ENCODE results near the gene GRIN1. TPM values are rescaled to one million over a fixed set of nuclear protein-coding genes. Genes with fewer than 3 reads are reported as not detected.

GRIN1 gene
- total and polyA plus RNA-seq, 2 of the 13 experiments (the other 11 are each of a cell fraction or from before 2014, with no cell fraction given), result 0.13 TPM; not detected in 1

GRCh38 chr9:137129456-137130175, 9.3 kb upstream of the GRIN1 start (continued):
- TF ChIP-seq PRDM10 (CRISPR knock-in tag; IDR thresholded peaks at IDR 0.05; ENCODE audit: low read depth) (0 out of 2 replicates have a peak, but pooled peaks have one; percentile 23), ZNF274 (CRISPR knock-in tag; IDR thresholded peaks at IDR 0.05) (0 out of 2 replicates have a peak, but pooled peaks have one; percentile 26), POLR2G (IDR thresholded peaks at IDR 0.05; ENCODE audit: low read depth, low read length) (peak; percentile 86), IRF1 (CRISPR knock-in tag; IDR thresholded peaks at IDR 0.05; ENCODE audit: low read depth) (0 out of 2 replicates have a peak, but pooled peaks have one; percentile 9), NCOA5 (CRISPR knock-in tag; IDR thresholded peaks at IDR 0.05) (no peak), ZNF652 (CRISPR knock-in tag; IDR thresholded peaks at IDR 0.05; ENCODE audit: borderline replicate concordance, low read depth) (no peak), ZNF879 (CRISPR knock-in tag; IDR thresholded peaks at IDR 0.05) (0 out of 2 replicates have a peak, but pooled peaks have one; percentile 9), RXRB (CRISPR knock-in tag; IDR thresholded peaks at IDR 0.05; ENCODE audit: borderline replicate concordance) (peak; percentile 59), THRA (CRISPR knock-in tag; IDR thresholded peaks at IDR 0.05; ENCODE audit: borderline replicate concordance) (peak; percentile 38), TFE3 (CRISPR knock-in tag; IDR thresholded peaks at IDR 0.05) (0 out of 2 replicates have a peak, but pooled peaks have one; percentile 36), ZNF33B (CRISPR knock-in tag; IDR thresholded peaks at IDR 0.05) (peak; percentile 46; the same call in 1 of the 2 replicates), ZNF597 (CRISPR knock-in tag; IDR thresholded peaks at IDR 0.05) (0 out of 2 replicates have a peak, but pooled peaks have one; percentile 37), RCOR2 (CRISPR knock-in tag; IDR thresholded peaks at IDR 0.05) (no peak), SNAPC5 (CRISPR knock-in tag; IDR thresholded peaks at IDR 0.05; ENCODE audit: borderline replicate concordance) (0 out of 2 replicates have a peak, but pooled peaks have one; percentile 66), YEATS2 (CRISPR knock-in tag; IDR thresholded peaks at IDR 0.05; ENCODE audit: borderline replicate concordance) (peak; percentile 58; the same call in 1 of the 2 replicates), MYC (CRISPR knock-in tag; IDR thresholded peaks at IDR 0.05; ENCODE audit: borderline replicate concordance) (peak; percentile 85; the same call in 1 of the 2 replicates)

All from HepG2 (cell line).